ENCODE results near the gene NHLH2.
A peak's percentile ranks its signal among the peaks of the same experiment; 100 is the strongest.

Gene NHLH2

DNA sequence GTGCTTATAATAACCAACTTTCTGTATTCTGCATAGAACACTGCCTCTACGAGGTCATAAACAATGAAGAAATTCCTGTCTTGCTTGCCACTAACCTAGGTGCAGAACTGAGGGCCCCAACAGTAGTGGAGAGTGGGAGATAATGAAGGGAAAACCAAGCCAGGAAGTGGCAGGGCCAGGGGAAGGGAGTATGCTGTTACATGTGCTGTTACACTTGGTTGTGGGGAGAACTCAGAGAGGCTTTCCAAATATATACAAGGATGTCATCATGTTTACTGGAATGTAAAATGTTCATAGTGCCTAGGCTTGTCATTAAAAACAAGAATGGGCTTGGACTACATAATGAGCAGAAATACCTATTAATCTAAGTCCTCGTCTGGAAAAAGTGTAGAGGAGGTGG is 31.1 kb downstream of the NHLH2 start:
- H3K36me3 ChIP-seq (ENCODE audit: control insufficient read depth, insufficient read depth, low read length), result no peaks in the 10 kb centered on the region
- DNase-seq (ENCODE audit: extremely low read depth, insufficient read length), result no peak
- TF ChIP-seq, protein P1, sequence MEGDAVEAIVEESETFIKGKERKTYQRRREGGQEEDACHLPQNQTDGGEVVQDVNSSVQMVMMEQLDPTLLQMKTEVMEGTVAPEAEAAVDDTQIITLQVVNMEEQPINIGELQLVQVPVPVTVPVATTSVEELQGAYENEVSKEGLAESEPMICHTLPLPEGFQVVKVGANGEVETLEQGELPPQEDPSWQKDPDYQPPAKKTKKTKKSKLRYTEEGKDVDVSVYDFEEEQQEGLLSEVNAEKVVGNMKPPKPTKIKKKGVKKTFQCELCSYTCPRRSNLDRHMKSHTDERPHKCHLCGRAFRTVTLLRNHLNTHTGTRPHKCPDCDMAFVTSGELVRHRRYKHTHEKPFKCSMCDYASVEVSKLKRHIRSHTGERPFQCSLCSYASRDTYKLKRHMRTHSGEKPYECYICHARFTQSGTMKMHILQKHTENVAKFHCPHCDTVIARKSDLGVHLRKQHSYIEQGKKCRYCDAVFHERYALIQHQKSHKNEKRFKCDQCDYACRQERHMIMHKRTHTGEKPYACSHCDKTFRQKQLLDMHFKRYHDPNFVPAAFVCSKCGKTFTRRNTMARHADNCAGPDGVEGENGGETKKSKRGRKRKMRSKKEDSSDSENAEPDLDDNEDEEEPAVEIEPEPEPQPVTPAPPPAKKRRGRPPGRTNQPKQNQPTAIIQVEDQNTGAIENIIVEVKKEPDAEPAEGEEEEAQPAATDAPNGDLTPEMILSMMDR (IDR thresholded peaks at IDR 0.05; ENCODE audit: insufficient read depth, low read length, poor library complexity, severe bottlenecking), result no peak
- H3K4me3 ChIP-seq (replicated peaks; ENCODE audit: low read depth, low read length), result no peak overlapping the region
- no peaks in the 10 kb centered on the region; the same call in 1 of the 2 replicates for H3K27me3 ChIP-seq (replicated peaks; ENCODE audit: control insufficient read depth, insufficient read depth, low read length)

DNA sequence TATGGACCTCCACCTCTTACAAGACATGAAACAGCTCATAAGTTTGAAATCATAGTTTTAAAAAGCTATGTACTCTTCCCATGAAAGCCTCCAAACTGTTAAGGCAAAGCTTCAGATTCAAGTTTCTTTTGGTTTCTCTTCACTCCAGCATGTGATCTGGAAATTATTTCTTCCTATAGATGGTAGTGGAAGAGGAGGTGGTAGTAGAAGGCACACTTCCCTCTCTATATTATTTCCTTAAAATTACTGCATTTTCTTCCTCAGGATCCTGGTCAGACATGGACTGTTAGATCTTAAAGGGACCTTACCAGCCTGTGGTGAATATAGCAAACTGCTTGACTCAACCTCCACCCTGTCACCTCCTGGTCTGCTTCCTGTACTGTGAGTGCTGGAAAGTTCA is 31.9 kb downstream of the NHLH2 start:
- H3K27me3 ChIP-seq (replicated peaks; ENCODE audit: control insufficient read depth, insufficient read depth, low read length), result no peaks in the 10 kb centered on the region; the same call in 1 of the 2 replicates
- DNase-seq (ENCODE audit: extremely low read depth, insufficient read length), result no peak
- TF ChIP-seq, protein P1 (IDR thresholded peaks at IDR 0.05; ENCODE audit: insufficient read depth, low read length, poor library complexity, severe bottlenecking), result no peak
- no peak overlapping the region for H3K4me3 ChIP-seq (replicated peaks; ENCODE audit: low read depth, low read length)
- no peaks in the 10 kb centered on the region for H3K36me3 ChIP-seq (ENCODE audit: control insufficient read depth, insufficient read depth, low read length)

DNA sequence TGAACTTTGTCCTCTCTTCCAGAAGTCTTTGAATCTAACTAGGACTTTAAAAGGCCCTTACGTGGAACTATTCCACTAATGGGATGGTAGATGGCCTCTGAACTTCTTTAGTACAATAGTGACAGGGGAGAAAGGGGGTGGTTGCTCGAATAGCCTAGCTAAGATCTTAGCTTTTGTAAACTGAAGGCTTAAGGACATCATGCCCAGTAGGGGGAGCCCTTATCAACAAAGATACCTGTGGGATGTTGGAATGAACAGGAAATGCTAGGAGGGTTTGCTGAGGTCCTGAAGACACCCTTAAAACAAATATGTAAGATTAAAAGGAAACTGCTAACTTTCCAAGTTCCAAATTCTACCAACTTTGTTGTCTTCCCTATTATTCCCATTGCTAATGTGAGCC is 33.2 kb downstream of the NHLH2 start:
- no peak for DNase-seq (ENCODE audit: extremely low read depth, insufficient read length)
- Histone ChIP-seq H3K36me3 (ENCODE audit: control insufficient read depth, insufficient read depth, low read length) (no peaks in the 10 kb centered on the region), H3K27me3 (replicated peaks; ENCODE audit: control insufficient read depth, insufficient read depth, low read length) (no peaks in the 10 kb centered on the region), H3K4me3 (replicated peaks; ENCODE audit: low read depth, low read length) (no peak overlapping the region)
- TF ChIP-seq, protein P1 (IDR thresholded peaks at IDR 0.05; ENCODE audit: insufficient read depth, low read length, poor library complexity, severe bottlenecking), result peak; percentile 73

DNA sequence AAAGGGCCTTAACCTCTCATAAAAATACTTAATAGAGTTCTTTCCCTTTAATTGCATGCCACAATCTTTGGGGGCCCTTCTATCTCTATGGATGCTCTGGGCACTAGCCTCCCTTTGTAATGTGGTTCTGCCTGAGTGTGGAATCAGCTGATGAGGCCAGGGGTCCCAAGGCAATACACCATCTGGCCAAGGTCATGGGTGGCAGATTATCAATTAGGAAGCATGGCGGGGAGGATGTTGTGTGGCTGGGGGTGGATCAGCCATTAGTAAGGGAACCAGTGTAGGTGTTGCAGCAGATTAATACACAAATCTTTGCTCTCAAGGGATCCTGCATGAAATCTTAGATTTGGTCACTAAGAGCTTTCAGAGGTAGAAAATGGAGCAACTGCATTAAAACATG is 35.3 kb downstream of the NHLH2 start:
- Histone ChIP-seq H3K36me3 (ENCODE audit: control insufficient read depth, insufficient read depth, low read length) (no peaks in the 10 kb centered on the region), H3K4me3 (replicated peaks; ENCODE audit: low read depth, low read length) (no peak overlapping the region), H3K27me3 (replicated peaks; ENCODE audit: control insufficient read depth, insufficient read depth, low read length) (no peaks in the 10 kb centered on the region)
- no peak for DNase-seq (ENCODE audit: extremely low read depth, insufficient read length)
- TF ChIP-seq, protein P1 (IDR thresholded peaks at IDR 0.05; ENCODE audit: insufficient read depth, low read length, poor library complexity, severe bottlenecking), result no peak

DNA sequence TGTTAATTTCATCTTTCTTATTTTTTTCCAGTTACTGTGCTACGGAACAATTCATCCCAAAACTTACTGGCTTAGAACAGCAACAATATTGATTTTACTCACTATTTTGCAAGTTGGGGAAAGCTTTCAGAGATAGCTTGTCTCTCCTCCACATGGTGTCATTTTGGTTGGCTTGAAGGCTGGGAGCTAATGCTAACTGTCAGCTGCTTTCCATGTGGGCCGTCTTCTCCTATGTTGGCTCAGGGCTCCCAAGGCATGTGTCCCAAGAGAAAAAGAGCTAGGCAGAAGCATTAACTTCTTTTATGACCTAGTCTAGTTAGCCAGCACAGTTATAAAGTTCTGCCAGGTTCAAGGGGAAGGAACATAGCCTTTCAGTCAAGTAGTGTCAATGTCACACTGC is 38.5 kb downstream of the NHLH2 start:
- Histone ChIP-seq H3K4me3 (replicated peaks; ENCODE audit: low read depth, low read length) (no peak overlapping the region), H3K36me3 (ENCODE audit: control insufficient read depth, insufficient read depth, low read length) (no peaks in the 10 kb centered on the region), H3K27me3 (replicated peaks; ENCODE audit: control insufficient read depth, insufficient read depth, low read length) (no peaks in the 10 kb centered on the region; the same call in 1 of the 2 replicates)
- DNase-seq (ENCODE audit: extremely low read depth, insufficient read length), result no peak
- TF ChIP-seq, protein P1 (IDR thresholded peaks at IDR 0.05; ENCODE audit: insufficient read depth, low read length, poor library complexity, severe bottlenecking), result no peak

DNA sequence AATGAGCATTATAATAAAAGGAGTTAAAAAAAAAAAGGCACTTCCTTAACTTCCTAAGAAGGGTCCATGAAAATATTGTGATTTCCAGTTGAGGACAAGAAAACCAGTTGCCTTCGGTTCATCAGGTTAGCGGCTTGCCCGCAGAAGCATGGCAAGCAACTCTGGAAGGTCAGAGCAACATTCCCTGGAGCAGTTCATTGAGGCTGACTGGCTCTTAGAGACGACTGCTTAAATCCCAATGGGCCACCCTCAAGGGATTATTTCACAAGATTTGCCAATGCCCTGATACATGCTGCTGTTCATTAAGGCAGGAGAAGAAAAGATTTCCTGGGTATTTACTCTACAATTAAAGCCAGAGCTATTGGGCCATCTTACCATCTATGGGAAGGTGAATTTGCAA is 43.4 kb downstream of the NHLH2 start:
- H3K36me3 ChIP-seq (ENCODE audit: control insufficient read depth, insufficient read depth, low read length), result no peaks in the 10 kb centered on the region
- TF ChIP-seq, protein P1 (IDR thresholded peaks at IDR 0.05; ENCODE audit: insufficient read depth, low read length, poor library complexity, severe bottlenecking), result no peak
- H3K27me3 ChIP-seq (replicated peaks; ENCODE audit: control insufficient read depth, insufficient read depth, low read length), result peaks cover 2% of the 10 kb centered on the region; the same call in 1 of the 2 replicates
- H3K4me3 ChIP-seq (replicated peaks; ENCODE audit: low read depth, low read length), result no peak overlapping the region
- no peak for DNase-seq (ENCODE audit: extremely low read depth, insufficient read length)

All from GM06990 (cell line).